Measurements from ENCODE around the gene CHCHD6. TPM values are rescaled to one million over a fixed set of nuclear protein-coding genes. Genes with fewer than 3 reads are reported as not detected.

The CHCHD6 gene
- total RNA-seq, 2 experiments from 2014 or later = 8.7 to 9.3 TPM

DNA sequence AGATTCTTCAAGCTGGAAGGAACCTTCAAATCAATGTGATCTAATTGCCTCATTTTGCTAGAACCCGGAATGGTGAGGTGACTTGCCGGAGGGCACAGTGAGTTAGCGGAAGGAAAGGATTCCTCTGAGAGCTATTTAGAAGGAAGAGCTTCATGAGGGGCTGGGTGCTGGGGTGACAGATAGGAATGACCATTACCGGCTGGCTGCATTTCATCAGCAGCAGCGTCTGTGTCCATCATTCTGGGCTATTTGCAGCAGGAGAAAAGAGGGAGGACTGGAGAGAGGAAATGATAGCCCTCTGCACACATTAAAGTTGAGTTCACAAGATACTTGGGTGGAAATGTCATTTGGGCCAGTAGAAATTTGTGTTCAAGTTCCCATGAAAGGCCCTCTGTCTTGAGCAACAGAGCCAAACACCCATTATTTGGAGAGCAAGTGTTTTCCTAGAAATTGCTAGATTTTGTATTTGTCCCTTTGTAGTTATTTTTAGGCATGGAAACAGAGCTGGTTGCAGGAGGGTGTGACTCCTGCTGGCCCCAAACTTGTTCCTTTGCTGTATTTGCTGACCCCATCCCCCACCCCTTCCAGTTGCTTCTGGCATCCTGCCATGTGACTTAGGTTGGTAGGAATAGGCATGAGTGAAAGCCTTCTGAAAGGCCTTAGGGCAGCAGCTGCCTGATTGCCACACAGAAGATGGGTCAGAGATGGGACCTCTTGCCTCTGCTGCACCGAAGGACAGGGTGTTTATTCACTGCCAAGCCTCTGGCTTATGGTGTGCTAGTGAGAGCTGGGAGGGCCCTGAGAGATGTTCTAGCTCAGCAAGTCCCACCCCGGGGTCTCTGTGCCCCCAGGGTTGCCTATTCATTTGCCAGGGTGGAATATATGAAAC lies 191.4 kb downstream of the CHCHD6 start:
- ChIA-PET POLR2A (no interaction called here), CTCF (no interaction called here)
- no peak overlapping the region for H3K4me3 Mint-ChIP-seq
- no peak for DNase-seq
- Histone ChIP-seq H3K4me3 (ENCODE audit: low read length) (no peak overlapping the region), H3K27ac (ENCODE audit: low read depth in 1 of 2, low read length in 2 of 2) (no peak overlapping the region), H3K36me3 (ENCODE audit: insufficient read depth, low read length) (no peaks in the 10 kb centered on the region), H3K4me1 (ENCODE audit: insufficient read depth, low read length) (no peaks in the 10 kb centered on the region), H3K9me3 (ENCODE audit: control insufficient read depth in 1 of 2, insufficient read depth in 1 of 2, low read length in 2 of 2) (no peaks in the 10 kb centered on the region), H3K27me3 (ENCODE audit: control insufficient read depth in 1 of 2, insufficient read depth in 2 of 2, low read length in 2 of 2) (no peaks in the 10 kb centered on the region)
- intact Hi-C loops (cut with DNase I, micrococcal nuclease) = no loop called here
- peaks cover 8% of the 10 kb centered on the region for H3K36me3 Mint-ChIP-seq (ENCODE audit: low read depth)
- H3K9me3 Mint-ChIP-seq = no peaks in the 10 kb centered on the region
- ATAC-seq (ENCODE audit: poor library complexity) = no peak
- TF ChIP-seq, protein P1, sequence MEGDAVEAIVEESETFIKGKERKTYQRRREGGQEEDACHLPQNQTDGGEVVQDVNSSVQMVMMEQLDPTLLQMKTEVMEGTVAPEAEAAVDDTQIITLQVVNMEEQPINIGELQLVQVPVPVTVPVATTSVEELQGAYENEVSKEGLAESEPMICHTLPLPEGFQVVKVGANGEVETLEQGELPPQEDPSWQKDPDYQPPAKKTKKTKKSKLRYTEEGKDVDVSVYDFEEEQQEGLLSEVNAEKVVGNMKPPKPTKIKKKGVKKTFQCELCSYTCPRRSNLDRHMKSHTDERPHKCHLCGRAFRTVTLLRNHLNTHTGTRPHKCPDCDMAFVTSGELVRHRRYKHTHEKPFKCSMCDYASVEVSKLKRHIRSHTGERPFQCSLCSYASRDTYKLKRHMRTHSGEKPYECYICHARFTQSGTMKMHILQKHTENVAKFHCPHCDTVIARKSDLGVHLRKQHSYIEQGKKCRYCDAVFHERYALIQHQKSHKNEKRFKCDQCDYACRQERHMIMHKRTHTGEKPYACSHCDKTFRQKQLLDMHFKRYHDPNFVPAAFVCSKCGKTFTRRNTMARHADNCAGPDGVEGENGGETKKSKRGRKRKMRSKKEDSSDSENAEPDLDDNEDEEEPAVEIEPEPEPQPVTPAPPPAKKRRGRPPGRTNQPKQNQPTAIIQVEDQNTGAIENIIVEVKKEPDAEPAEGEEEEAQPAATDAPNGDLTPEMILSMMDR (IDR thresholded peaks at IDR 0.05) = no peak
- H3K4me1 Mint-ChIP-seq (ENCODE audit: low read depth) = no peaks in the 10 kb centered on the region
- no peaks in the 10 kb centered on the region for H3K27me3 Mint-ChIP-seq
- no peak overlapping the region for H3K27ac Mint-ChIP-seq

DNA sequence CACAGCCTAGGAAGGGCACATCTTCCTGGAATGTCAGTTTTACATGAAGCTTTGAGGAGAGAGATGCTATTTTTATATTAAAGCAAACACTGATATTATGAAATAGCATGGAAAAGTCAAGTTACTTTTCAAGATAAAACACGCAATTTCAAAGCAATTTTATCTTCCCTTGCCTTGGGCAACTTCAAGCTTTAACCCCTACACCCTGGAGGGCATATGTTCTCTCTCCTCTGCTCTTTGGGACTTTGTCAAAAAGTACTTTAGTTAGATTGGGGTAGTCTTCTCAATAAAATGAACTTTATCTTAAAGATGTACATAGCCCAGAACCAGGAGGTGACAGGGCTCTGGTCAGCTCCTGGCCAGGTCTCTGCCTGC lies 192.0 kb downstream of the CHCHD6 start:
- intact Hi-C loops (cut with DNase I, micrococcal nuclease) = no loop called here
- Mint-ChIP-seq H3K4me3 (no peak overlapping the region), H3K27ac (no peak overlapping the region), H3K9me3 (no peaks in the 10 kb centered on the region), H3K36me3 (ENCODE audit: low read depth) (peaks cover 6% of the 10 kb centered on the region), H3K27me3 (no peaks in the 10 kb centered on the region), H3K4me1 (ENCODE audit: low read depth) (no peaks in the 10 kb centered on the region)
- H3K4me1 ChIP-seq (ENCODE audit: insufficient read depth, low read length) = no peaks in the 10 kb centered on the region
- no peaks in the 10 kb centered on the region for H3K9me3 ChIP-seq (ENCODE audit: control insufficient read depth in 1 of 2, insufficient read depth in 1 of 2, low read length in 2 of 2)
- TF ChIP-seq, protein P1 (IDR thresholded peaks at IDR 0.05) = no peak
- H3K27ac ChIP-seq (ENCODE audit: low read depth in 1 of 2, low read length in 2 of 2) = no peak overlapping the region
- CTCF ChIA-PET = no interaction called here
- no peaks in the 10 kb centered on the region for H3K36me3 ChIP-seq (ENCODE audit: insufficient read depth, low read length)
- DNase-seq = no peak
- H3K27me3 ChIP-seq (ENCODE audit: control insufficient read depth in 1 of 2, insufficient read depth in 2 of 2, low read length in 2 of 2) = no peaks in the 10 kb centered on the region
- POLR2A ChIA-PET = no interaction called here
- ATAC-seq (ENCODE audit: poor library complexity) = no peak
- no peak overlapping the region for H3K4me3 ChIP-seq (ENCODE audit: low read length)

DNA sequence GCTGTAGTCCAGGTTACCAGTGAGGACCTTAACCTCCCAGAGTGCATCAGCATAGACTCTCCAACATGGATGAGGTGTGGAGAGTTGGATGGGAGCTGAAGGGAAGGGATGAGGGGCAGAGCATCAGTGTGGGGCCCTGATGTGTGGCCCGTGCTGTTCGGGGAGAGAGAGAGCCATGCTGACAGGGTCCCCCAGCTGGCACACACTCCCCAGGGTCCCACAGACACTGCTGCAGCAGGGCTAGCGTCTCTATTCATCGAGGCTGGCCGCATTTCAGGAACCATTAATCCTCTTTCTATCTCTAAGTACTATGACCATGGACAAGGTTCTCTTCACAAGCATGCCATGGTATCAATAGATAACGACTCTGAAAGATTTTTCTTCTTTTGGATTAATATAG lies 192.9 kb downstream of the CHCHD6 start:
- H3K27me3 Mint-ChIP-seq = no peaks in the 10 kb centered on the region
- CTCF ChIA-PET = no interaction called here
- Histone ChIP-seq H3K27me3 (ENCODE audit: control insufficient read depth in 1 of 2, insufficient read depth in 2 of 2, low read length in 2 of 2) (no peaks in the 10 kb centered on the region), H3K27ac (ENCODE audit: low read depth in 1 of 2, low read length in 2 of 2) (no peak overlapping the region), H3K4me1 (ENCODE audit: insufficient read depth, low read length) (no peaks in the 10 kb centered on the region), H3K4me3 (ENCODE audit: low read length) (no peak overlapping the region), H3K9me3 (ENCODE audit: control insufficient read depth in 1 of 2, insufficient read depth in 1 of 2, low read length in 2 of 2) (no peaks in the 10 kb centered on the region), H3K36me3 (ENCODE audit: insufficient read depth, low read length) (no peaks in the 10 kb centered on the region)
- ATAC-seq (ENCODE audit: poor library complexity) (no peak), DNase-seq (no peak)
- intact Hi-C loops (cut with DNase I, micrococcal nuclease) = no loop called here
- TF ChIP-seq, protein P1 (IDR thresholded peaks at IDR 0.05) = no peak
- no peak overlapping the region for H3K27ac Mint-ChIP-seq
- no peak overlapping the region for H3K4me3 Mint-ChIP-seq
- H3K9me3 Mint-ChIP-seq = no peaks in the 10 kb centered on the region
- H3K4me1 Mint-ChIP-seq (ENCODE audit: low read depth) = no peaks in the 10 kb centered on the region
- no peaks in the 10 kb centered on the region for H3K36me3 Mint-ChIP-seq (ENCODE audit: low read depth)
- POLR2A ChIA-PET = no interaction called here
